ENCODE measurements around the gene PPP2R5C. TPM values are rescaled to one million over a fixed set of nuclear protein-coding genes. Genes with fewer than 3 reads are reported as not detected.

PPP2R5C gene
- total and polyA plus RNA-seq, 2 donors: 144 to 175 TPM

DNA sequence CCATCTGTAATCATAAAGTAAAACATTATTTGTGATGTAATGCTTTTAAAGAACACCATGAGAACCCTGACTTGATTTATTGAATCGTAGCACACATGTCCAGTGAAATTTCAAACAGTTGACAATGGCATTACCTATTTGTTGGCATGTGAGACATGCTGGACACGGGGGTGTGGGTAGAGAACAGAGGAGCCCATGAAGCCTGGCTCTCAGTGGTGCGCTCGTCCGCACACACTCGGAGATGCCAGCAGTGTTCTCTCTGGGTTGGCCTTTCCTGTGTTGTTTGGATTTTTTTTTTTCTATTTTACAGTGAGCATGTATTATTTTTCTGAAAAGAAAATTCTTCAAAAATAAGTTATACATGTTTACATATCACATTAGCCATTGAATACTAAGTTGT is 78.2 kb downstream of the PPP2R5C start:
- WGBS: 96% methylated on average over 6 of the region's 6 CpGs
- H3K9me3 ChIP-seq (ENCODE audit: control insufficient read depth in 2 of 2, insufficient read depth in 1 of 2, low read length in 1 of 2): no peaks in the 10 kb centered on the region
- H3K4me3 ChIP-seq (ENCODE audit: low read length in 2 of 2): no peak overlapping the region
- DNase-seq (ENCODE audit: low read depth in 6 of 9, low spot score in 9 of 9): no peak
- peaks cover 36 to 71% of the 10 kb centered on the region in 2 donors for H3K4me1 ChIP-seq (ENCODE audit: control insufficient read depth in 2 of 2, insufficient read depth in 2 of 2, low read length in 2 of 2)
- peak overlapping the region in 1 of 2 donors; percentile 86 for H3K27ac ChIP-seq (ENCODE audit: low read depth in 1 of 2, low read length in 1 of 2)
- no peaks in the 10 kb centered on the region for H3K27me3 ChIP-seq (ENCODE audit: control insufficient read depth in 2 of 2, insufficient read depth in 1 of 2, low read length in 1 of 2)
- H3K36me3 ChIP-seq (ENCODE audit: control insufficient read depth in 2 of 2, insufficient read depth in 2 of 2, low read length in 1 of 2): peaks cover 20 to 39% of the 10 kb centered on the region in 2 donors

DNA sequence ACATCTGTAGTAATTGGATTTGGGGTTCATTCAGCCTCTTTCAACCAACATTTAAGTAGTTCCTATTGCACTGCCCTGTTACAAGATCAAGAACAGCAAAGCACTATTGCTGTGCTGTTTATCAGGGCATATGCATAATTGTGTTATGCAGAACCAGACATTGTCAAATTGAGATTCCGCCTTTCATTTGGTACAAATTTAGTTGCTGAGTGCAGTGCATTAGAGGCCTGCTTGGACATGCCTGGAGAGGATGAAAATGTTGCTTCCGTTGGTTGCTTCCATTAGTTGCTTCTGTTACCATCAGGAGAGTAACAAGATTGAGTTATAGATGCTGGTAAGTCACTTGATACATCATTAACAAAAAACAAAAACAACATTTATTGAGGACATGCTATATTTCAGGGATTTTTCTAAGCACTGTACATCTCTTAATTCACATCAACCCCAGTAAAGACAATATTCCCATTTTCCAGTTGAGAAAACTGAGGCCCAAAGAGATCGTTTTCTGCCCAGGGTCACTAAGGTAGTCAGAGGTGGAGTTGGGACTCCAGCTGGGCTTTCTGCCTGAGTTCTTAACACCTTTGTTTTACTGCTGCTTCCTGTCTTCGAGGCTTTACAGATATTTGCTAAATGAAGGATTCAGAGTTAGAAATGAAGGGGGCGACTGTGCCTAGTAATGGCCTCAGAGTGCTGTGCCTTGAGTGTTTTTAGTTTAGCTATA is 79.3 kb downstream of the PPP2R5C start:
- Histone ChIP-seq H3K4me1 (ENCODE audit: control insufficient read depth in 2 of 2, insufficient read depth in 2 of 2, low read length in 2 of 2) (peaks cover 36 to 75% of the 10 kb centered on the region in 2 donors), H3K27me3 (ENCODE audit: control insufficient read depth in 2 of 2, insufficient read depth in 1 of 2, low read length in 1 of 2) (no peaks in the 10 kb centered on the region), H3K36me3 (ENCODE audit: control insufficient read depth in 2 of 2, insufficient read depth in 2 of 2, low read length in 1 of 2) (peaks cover 12 to 35% of the 10 kb centered on the region in 2 donors), H3K4me3 (ENCODE audit: low read length in 2 of 2) (no peak overlapping the region), H3K27ac (ENCODE audit: low read depth in 1 of 2, low read length in 1 of 2) (peak overlapping the region in 1 of 2 donors; percentile 86), H3K9me3 (ENCODE audit: control insufficient read depth in 2 of 2, insufficient read depth in 1 of 2, low read length in 1 of 2) (no peaks in the 10 kb centered on the region)
- DNase-seq (ENCODE audit: low read depth in 6 of 9, low spot score in 9 of 9): peak in 1 of 9 donors; percentile 62
- WGBS: 78% methylated on average over 5 of the region's 5 CpGs

- Histone ChIP-seq H3K4me3 (ENCODE audit: low read length in 2 of 2) (no peak overlapping the region), H3K27ac (ENCODE audit: low read depth in 1 of 2, low read length in 1 of 2) (peak overlapping the region; percentile 15 to 40), H3K27me3 (ENCODE audit: control insufficient read depth in 2 of 2, insufficient read depth in 1 of 2, low read length in 1 of 2) (no peaks in the 10 kb centered on the region), H3K4me1 (ENCODE audit: control insufficient read depth in 2 of 2, insufficient read depth in 2 of 2, low read length in 2 of 2) (peaks cover 34 to 64% of the 10 kb centered on the region in 2 donors), H3K36me3 (ENCODE audit: control insufficient read depth in 2 of 2, insufficient read depth in 2 of 2, low read length in 1 of 2) (peaks cover 9 to 21% of the 10 kb centered on the region in 2 donors), H3K9me3 (ENCODE audit: control insufficient read depth in 2 of 2, insufficient read depth in 1 of 2, low read length in 1 of 2) (no peaks in the 10 kb centered on the region)
- DNase-seq (ENCODE audit: low read depth in 6 of 9, low spot score in 9 of 9): no peak
- 88% methylated on average over 3 of the region's 3 CpGs for WGBS
Observed at GRCh38 chr14:101843038-101843437, 81.5 kb downstream of the PPP2R5C start.

- peak overlapping the region in 1 of 2 donors; percentile 40 for H3K27ac ChIP-seq (ENCODE audit: low read depth in 1 of 2, low read length in 1 of 2)
- peak in 5 of 9 donors; percentile 61 to 87 (median 65) for DNase-seq (ENCODE audit: low read depth in 6 of 9, low spot score in 9 of 9)
- 19% methylated on average over 7 of the region's 7 CpGs for WGBS
Observed at GRCh38 chr14:101843665-101844064, 82.2 kb downstream of the PPP2R5C start.

DNA sequence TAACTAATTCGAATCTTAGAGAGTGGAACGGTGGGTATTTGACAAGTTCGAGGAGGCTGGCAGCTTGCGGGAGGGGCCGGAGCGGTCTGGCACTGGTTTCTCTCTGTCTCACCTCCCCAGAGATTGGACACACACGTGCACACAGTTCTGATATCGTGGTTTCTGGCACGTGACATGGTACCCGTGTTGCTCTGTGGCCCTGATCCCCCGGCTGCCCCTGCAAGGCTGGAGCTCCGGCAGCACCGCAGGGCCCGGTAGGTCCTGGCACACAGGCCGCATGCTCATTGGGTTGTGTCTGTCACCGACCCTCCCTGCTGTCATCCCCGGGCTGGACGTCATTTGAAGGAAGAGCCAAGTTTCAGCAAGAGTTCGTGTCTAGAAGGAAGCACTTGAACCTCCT is 82.7 kb downstream of the PPP2R5C start:
- Histone ChIP-seq H3K36me3 (ENCODE audit: control insufficient read depth in 2 of 2, insufficient read depth in 2 of 2, low read length in 1 of 2) (peaks cover 15 to 21% of the 10 kb centered on the region in 2 donors), H3K4me3 (ENCODE audit: low read length in 2 of 2) (no peak overlapping the region), H3K27ac (ENCODE audit: low read depth in 1 of 2, low read length in 1 of 2) (peak overlapping the region in 1 of 2 donors; percentile 40), H3K4me1 (ENCODE audit: control insufficient read depth in 2 of 2, insufficient read depth in 2 of 2, low read length in 2 of 2) (peaks cover 31 to 56% of the 10 kb centered on the region in 2 donors), H3K27me3 (ENCODE audit: control insufficient read depth in 2 of 2, insufficient read depth in 1 of 2, low read length in 1 of 2) (no peaks in the 10 kb centered on the region), H3K9me3 (ENCODE audit: control insufficient read depth in 2 of 2, insufficient read depth in 1 of 2, low read length in 1 of 2) (no peaks in the 10 kb centered on the region)
- WGBS: 94% methylated on average over 19 of the region's 19 CpGs
- no peak for DNase-seq (ENCODE audit: low read depth in 6 of 9, low spot score in 9 of 9)

More at GRCh38 chr14:101843665-101844064, 82.2 kb downstream of the PPP2R5C start:
- H3K4me1 ChIP-seq (ENCODE audit: control insufficient read depth in 2 of 2, insufficient read depth in 2 of 2, low read length in 2 of 2): peaks cover 34 to 57% of the 10 kb centered on the region in 2 donors
- no peaks in the 10 kb centered on the region for H3K9me3 ChIP-seq (ENCODE audit: control insufficient read depth in 2 of 2, insufficient read depth in 1 of 2, low read length in 1 of 2)
- H3K36me3 ChIP-seq (ENCODE audit: control insufficient read depth in 2 of 2, insufficient read depth in 2 of 2, low read length in 1 of 2): peaks cover 11 to 21% of the 10 kb centered on the region in 2 donors
- H3K27me3 ChIP-seq (ENCODE audit: control insufficient read depth in 2 of 2, insufficient read depth in 1 of 2, low read length in 1 of 2): no peaks in the 10 kb centered on the region
- H3K4me3 ChIP-seq (ENCODE audit: low read length in 2 of 2): no peak overlapping the region

DNA sequence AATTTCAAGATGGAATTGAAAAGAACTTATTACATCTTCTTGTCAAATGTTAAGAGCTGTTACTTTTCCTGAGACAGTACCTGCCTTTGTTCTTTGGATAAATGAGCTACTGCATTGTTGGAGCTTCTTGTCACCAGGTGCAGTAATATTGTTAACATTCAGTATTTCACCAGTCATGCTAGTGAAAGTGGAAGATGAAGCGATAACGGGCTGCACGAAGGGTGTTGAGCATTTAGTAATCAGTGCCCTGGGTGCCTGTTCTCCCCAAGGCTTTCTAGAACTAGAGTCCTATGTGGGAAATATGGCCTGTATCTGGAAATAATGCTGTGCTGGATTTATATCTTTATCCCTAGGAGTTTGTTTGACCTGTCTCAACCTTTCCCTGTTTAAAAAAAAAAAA is 83.2 kb downstream of the PPP2R5C start:
- WGBS: 93% methylated on average over 3 of the region's 3 CpGs
- peak overlapping the region in 1 of 2 donors; percentile 40 for H3K27ac ChIP-seq (ENCODE audit: low read depth in 1 of 2, low read length in 1 of 2)
- peaks cover 26 to 51% of the 10 kb centered on the region in 2 donors for H3K4me1 ChIP-seq (ENCODE audit: control insufficient read depth in 2 of 2, insufficient read depth in 2 of 2, low read length in 2 of 2)

GRCh38 chr14:101845496-101845895 is 84.0 kb downstream of the PPP2R5C start:
- 95% methylated on average over 2 of the region's 2 CpGs for WGBS
- H3K27ac ChIP-seq (ENCODE audit: low read depth in 1 of 2, low read length in 1 of 2): no peak overlapping the region
- no peak overlapping the region for H3K4me3 ChIP-seq (ENCODE audit: low read length in 2 of 2)
- peaks cover 24 to 51% of the 10 kb centered on the region in 2 donors for H3K4me1 ChIP-seq (ENCODE audit: control insufficient read depth in 2 of 2, insufficient read depth in 2 of 2, low read length in 2 of 2)
- H3K36me3 ChIP-seq (ENCODE audit: control insufficient read depth in 2 of 2, insufficient read depth in 2 of 2, low read length in 1 of 2): peaks cover 15 to 16% of the 10 kb centered on the region in 2 donors
- H3K9me3 ChIP-seq (ENCODE audit: control insufficient read depth in 2 of 2, insufficient read depth in 1 of 2, low read length in 1 of 2): no peaks in the 10 kb centered on the region
- H3K27me3 ChIP-seq (ENCODE audit: control insufficient read depth in 2 of 2, insufficient read depth in 1 of 2, low read length in 1 of 2): no peaks in the 10 kb centered on the region
- no peak for DNase-seq (ENCODE audit: low read depth in 6 of 9, low spot score in 9 of 9)

More for the DNA sequence above, 83.2 kb downstream of the PPP2R5C start:
- no peak for DNase-seq (ENCODE audit: low read depth in 6 of 9, low spot score in 9 of 9)
- Histone ChIP-seq H3K9me3 (ENCODE audit: control insufficient read depth in 2 of 2, insufficient read depth in 1 of 2, low read length in 1 of 2) (no peaks in the 10 kb centered on the region), H3K27me3 (ENCODE audit: control insufficient read depth in 2 of 2, insufficient read depth in 1 of 2, low read length in 1 of 2) (no peaks in the 10 kb centered on the region), H3K4me3 (ENCODE audit: low read length in 2 of 2) (no peak overlapping the region), H3K36me3 (ENCODE audit: control insufficient read depth in 2 of 2, insufficient read depth in 2 of 2, low read length in 1 of 2) (peaks cover 15 to 16% of the 10 kb centered on the region in 2 donors)

GRCh38 chr14:101845896-101846295 is 84.4 kb downstream of the PPP2R5C start:
- H3K36me3 ChIP-seq (ENCODE audit: control insufficient read depth in 2 of 2, insufficient read depth in 2 of 2, low read length in 1 of 2): peaks cover 15 to 16% of the 10 kb centered on the region in 2 donors
- no peak overlapping the region for H3K27ac ChIP-seq (ENCODE audit: low read depth in 1 of 2, low read length in 1 of 2)
- H3K4me1 ChIP-seq (ENCODE audit: control insufficient read depth in 2 of 2, insufficient read depth in 2 of 2, low read length in 2 of 2): peaks cover 21 to 48% of the 10 kb centered on the region in 2 donors
- H3K9me3 ChIP-seq (ENCODE audit: control insufficient read depth in 2 of 2, insufficient read depth in 1 of 2, low read length in 1 of 2): no peaks in the 10 kb centered on the region
- H3K27me3 ChIP-seq (ENCODE audit: control insufficient read depth in 2 of 2, insufficient read depth in 1 of 2, low read length in 1 of 2): no peaks in the 10 kb centered on the region
- WGBS: 96% methylated on average over 10 of the region's 10 CpGs
- DNase-seq (ENCODE audit: low read depth in 6 of 9, low spot score in 9 of 9): no peak
- no peak overlapping the region for H3K4me3 ChIP-seq (ENCODE audit: low read length in 2 of 2)

GRCh38 chr14:101849125-101849524 is 87.6 kb downstream of the PPP2R5C start:
- DNase-seq (ENCODE audit: low read depth in 6 of 9, low spot score in 9 of 9): no peak
- 96% methylated on average over 10 of the region's 10 CpGs for WGBS
- H3K4me1 ChIP-seq (ENCODE audit: control insufficient read depth in 2 of 2, insufficient read depth in 2 of 2, low read length in 2 of 2): peaks cover 17 to 31% of the 10 kb centered on the region in 2 donors
- no peak overlapping the region for H3K4me3 ChIP-seq (ENCODE audit: low read length in 2 of 2)
- no peaks in the 10 kb centered on the region for H3K9me3 ChIP-seq (ENCODE audit: control insufficient read depth in 2 of 2, insufficient read depth in 1 of 2, low read length in 1 of 2)
- H3K27me3 ChIP-seq (ENCODE audit: control insufficient read depth in 2 of 2, insufficient read depth in 1 of 2, low read length in 1 of 2): no peaks in the 10 kb centered on the region
- H3K36me3 ChIP-seq (ENCODE audit: control insufficient read depth in 2 of 2, insufficient read depth in 2 of 2, low read length in 1 of 2): peaks cover 9 to 17% of the 10 kb centered on the region in 2 donors
- no peak overlapping the region for H3K27ac ChIP-seq (ENCODE audit: low read depth in 1 of 2, low read length in 1 of 2)
